Rectal smooth muscle tissue (tissue), 1 donor: ENCODE measurements around the gene AFG1L.
"Not testable (repeated sequence)": the region's sequence is repeated elsewhere in the genome, so short reads cannot be mapped to it uniquely, and the experiment has no call there.

ENCODE experiments used
- H3K27ac ChIP-seq: one replicate; pipeline ENCODE4 v1.7.0; 2013; ENCODE audit warnings: low read depth, low read length, inconsistent platforms
- H3K27me3 ChIP-seq: one replicate; pipeline ENCODE4 v1.7.0; 2013; ENCODE audit warnings: low read length; ENCODE audit not compliant: control insufficient read depth, insufficient read depth
- H3K36me3 ChIP-seq: one replicate; pipeline ENCODE4 v1.7.0; 2013; ENCODE audit warnings: low read length; ENCODE audit not compliant: control insufficient read depth, insufficient read depth
- H3K4me1 ChIP-seq: one replicate; pipeline ENCODE4 v1.7.0; 2013; ENCODE audit warnings: low read length; ENCODE audit not compliant: control insufficient read depth, insufficient read depth
- H3K4me3 ChIP-seq: one replicate; pipeline ENCODE4 v1.7.0; 2013; ENCODE audit warnings: low read length
- H3K9ac ChIP-seq: one replicate; pipeline ENCODE4 v1.7.0; 2013; ENCODE audit warnings: low read length

The AFG1L gene

DNA sequence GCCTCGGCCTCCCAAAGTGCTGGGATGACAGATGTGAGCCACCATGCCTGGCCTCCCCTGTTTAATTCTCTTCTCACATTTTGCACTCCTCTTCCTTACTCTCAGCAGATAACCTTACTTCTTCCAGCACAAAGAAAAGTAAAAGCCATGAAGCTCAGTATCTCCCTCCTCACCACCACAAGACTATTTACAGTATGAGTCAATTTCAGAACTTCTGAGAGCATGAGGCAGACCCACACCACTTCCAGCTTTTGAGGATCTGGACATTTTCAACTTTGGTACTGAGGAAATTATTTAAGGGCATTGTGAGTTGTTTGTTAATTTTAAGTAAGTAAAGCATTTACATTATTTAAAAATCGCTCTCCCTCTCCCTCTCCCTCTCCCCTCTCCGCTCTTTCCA is 26.0 kb upstream of the AFG1L start:
- H3K9ac ChIP-seq = no peak overlapping the region
- H3K27me3 ChIP-seq = no peaks in the 10 kb centered on the region
- H3K27ac ChIP-seq = no peak overlapping the region
- H3K36me3 ChIP-seq = no peaks in the 10 kb centered on the region
- no peaks in the 10 kb centered on the region for H3K4me1 ChIP-seq
- H3K4me3 ChIP-seq = no peak overlapping the region

DNA sequence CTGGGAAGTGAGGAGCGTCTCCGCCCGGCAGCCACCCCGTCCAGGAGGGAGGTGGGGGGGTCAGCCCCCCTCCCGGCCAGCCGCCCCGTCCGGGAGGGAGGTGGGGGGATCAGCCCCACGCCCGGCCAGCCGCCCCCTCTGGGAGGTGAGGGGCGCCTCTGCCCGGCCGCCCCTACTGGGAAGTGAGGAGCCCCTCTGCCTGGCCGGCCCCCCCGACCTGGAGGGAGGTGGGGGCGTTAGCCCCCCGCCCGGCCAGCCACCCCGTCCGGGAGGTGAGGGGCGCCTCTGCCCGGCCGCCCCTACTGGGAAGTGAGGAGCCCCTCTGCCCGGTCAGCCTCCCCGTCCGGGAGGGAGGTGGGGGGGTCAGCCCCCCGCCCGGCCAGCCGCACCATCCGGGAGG is 24.9 kb upstream of the AFG1L start:
- not testable (repeated sequence) for H3K4me3 ChIP-seq, H3K9ac ChIP-seq, H3K4me1 ChIP-seq, H3K36me3 ChIP-seq, H3K27me3 ChIP-seq, H3K27ac ChIP-seq

DNA sequence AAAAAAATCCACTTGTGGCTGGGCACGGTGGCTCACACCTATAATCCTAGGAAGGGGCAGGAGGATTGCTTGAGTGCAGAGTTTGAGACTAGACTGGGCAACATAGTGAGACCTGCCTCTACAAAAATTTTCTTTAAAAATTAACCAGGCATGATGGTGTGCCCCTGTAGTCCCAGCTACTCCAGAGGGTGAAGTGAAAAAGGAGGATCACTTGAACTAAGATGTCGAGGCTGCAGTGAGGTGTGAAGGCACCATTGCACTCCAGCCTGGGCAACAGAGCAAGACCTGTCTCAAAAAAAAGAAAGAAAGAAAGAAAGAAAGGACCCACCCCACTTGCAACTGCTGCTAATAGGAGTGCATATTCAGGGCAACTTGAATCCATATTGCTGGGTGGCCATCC is 20.3 kb upstream of the AFG1L start:
- Histone ChIP-seq H3K4me1 (no peaks in the 10 kb centered on the region), H3K4me3 (no peak overlapping the region), H3K27me3 (no peaks in the 10 kb centered on the region), H3K9ac (no peak overlapping the region), H3K36me3 (no peaks in the 10 kb centered on the region), H3K27ac (no peak overlapping the region)

DNA sequence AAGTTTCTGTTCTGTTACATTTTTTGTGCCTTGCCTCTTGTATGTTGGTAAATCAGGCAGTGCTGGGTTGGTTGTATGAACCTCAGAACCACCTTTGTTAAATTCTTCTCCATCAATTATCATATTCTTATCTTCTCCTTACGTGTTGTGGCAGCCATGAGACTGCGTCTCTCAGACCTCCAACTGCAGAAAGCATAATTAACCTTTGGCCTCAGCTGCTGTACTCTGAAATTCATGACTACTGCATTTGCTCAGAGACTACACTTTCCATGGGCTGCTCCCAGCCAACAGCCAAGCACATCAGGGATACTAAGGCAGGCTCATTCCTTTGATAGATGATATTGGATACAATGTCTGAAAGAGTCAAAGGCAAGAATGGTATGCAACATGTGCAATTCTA is 18.9 kb upstream of the AFG1L start:
- no peaks in the 10 kb centered on the region for H3K36me3 ChIP-seq
- H3K4me3 ChIP-seq = no peak overlapping the region
- H3K4me1 ChIP-seq = no peaks in the 10 kb centered on the region
- no peaks in the 10 kb centered on the region for H3K27me3 ChIP-seq
- no peak overlapping the region for H3K27ac ChIP-seq
- no peak overlapping the region for H3K9ac ChIP-seq

DNA sequence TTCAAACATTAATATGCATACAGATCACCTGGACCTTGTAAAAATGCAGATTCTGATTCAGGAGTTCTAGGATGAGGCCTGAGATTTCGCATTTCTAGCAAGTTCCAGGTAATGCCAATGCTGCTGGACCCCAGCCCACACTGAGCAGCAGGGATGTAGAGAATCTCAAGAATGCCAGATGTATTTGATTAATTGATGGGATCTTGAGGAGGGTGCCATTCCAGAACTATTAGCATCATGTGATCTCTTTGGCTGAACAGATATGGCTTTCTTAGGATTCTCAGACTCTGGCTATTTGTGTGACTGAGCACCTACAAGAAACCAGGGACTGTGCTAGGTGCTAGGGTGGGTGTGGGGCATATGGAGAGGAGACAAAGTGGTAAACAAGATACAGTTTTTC is 17.6 kb upstream of the AFG1L start:
- no peak overlapping the region for H3K4me3 ChIP-seq
- no peak overlapping the region for H3K9ac ChIP-seq
- H3K27me3 ChIP-seq = no peaks in the 10 kb centered on the region
- no peaks in the 10 kb centered on the region for H3K4me1 ChIP-seq
- no peak overlapping the region for H3K27ac ChIP-seq
- H3K36me3 ChIP-seq = no peaks in the 10 kb centered on the region

DNA sequence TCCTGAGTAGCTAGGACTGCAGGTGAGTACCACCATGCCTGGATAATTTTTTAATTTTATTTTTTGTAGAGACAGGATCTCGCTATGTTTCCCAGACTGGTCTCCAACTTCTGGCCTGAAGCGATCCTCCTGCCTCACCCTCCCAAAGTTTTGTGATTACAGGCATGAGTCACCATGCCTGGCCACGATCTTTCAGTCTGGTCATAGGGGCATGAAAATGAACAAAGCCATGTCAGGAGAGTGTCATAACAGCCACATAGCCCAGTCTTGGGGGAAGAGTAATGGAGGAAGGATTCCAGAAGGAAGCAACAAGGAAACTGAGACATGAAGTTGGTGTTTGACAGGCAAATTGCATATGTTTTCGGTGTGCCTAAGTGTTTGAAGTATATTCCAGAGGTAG is 17.0 kb upstream of the AFG1L start:
- no peaks in the 10 kb centered on the region for H3K4me1 ChIP-seq
- H3K36me3 ChIP-seq = no peaks in the 10 kb centered on the region
- H3K4me3 ChIP-seq = no peak overlapping the region
- no peak overlapping the region for H3K27ac ChIP-seq
- H3K9ac ChIP-seq = no peak overlapping the region
- no peaks in the 10 kb centered on the region for H3K27me3 ChIP-seq

DNA sequence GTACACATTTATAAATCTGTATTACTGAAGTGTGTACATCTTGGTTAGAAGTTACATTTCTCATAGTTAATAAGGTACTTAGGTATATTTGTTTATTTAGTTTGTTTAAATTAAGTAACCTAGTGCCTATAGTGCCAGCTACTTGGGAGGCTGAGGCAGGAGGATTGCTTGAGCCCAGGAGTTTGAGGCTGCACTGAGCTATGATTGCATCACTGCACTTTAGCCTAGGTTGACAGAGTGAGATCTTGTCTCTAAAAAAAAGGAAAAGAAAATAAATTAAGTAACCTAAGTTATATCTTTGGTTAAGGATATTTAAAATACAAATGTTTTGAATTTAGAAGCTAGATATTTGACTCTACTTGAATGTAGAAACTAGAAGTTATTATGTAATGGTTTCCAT is 9.5 kb upstream of the AFG1L start:
- H3K27ac ChIP-seq = no peak overlapping the region
- no peak overlapping the region for H3K4me3 ChIP-seq
- no peaks in the 10 kb centered on the region for H3K36me3 ChIP-seq
- no peak overlapping the region for H3K9ac ChIP-seq
- H3K27me3 ChIP-seq = no peaks in the 10 kb centered on the region
- no peaks in the 10 kb centered on the region for H3K4me1 ChIP-seq

DNA sequence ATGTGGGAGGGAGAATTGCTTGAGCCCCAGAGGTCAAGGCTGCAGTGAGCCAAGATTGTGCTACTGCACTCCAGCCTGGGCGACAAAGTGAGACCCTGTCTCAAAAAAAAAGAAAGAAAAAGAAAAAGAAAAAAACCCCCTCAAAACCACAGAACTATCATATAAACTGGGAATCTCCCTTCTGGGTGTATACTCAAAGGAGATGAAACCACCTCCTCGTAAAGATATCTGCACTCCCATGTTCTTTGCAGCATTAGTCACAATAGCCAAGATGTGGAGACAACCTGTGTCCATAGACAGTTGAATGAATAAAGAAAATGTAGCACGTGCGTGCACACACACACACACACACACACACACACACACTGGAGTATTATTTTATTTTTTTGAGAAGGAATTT is 8.5 kb upstream of the AFG1L start:
- Histone ChIP-seq H3K4me3 (no peak overlapping the region), H3K9ac (no peak overlapping the region), H3K4me1 (no peaks in the 10 kb centered on the region), H3K27me3 (no peaks in the 10 kb centered on the region), H3K36me3 (no peaks in the 10 kb centered on the region), H3K27ac (no peak overlapping the region)

DNA sequence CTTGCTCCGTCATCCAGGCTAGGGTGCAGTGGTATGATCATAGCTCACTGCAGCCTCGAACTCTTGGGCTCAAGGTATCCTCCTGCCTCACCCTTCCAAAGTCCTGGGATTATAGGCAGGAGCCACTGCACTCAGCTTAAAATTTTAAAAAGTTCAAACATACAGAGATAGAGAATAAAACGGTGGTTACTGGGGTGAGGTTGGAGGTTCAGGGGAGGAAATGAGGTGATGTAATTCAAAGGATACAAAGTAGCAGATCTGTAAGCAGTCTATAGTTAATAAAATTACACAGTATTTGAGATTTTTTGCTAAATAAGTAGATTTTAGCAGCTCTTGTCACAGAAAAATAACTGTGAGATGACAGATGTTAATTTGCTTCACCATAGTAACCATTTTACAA is 7.5 kb upstream of the AFG1L start:
- Histone ChIP-seq H3K4me3 (no peak overlapping the region), H3K9ac (no peak overlapping the region), H3K27me3 (no peaks in the 10 kb centered on the region), H3K27ac (no peak overlapping the region), H3K36me3 (no peaks in the 10 kb centered on the region), H3K4me1 (no peaks in the 10 kb centered on the region)

DNA sequence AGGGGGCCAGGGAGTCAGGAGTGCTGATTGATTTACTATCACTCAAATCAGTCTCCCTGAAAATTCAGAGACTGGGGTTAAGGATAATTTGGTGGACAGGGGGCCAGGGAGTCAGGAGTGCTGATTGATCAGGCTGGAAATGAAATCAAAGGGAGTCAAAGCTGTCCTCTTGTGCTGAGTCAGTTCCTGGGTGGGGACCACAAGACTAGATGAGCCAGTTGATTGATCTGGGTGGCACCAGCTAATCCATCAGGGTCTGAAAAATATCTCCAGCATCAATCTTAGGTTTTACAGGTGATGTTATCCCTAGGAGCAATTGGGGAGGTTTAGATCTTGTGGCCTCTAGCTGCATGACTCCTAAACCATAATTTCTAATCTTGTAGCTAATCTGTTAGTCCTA is 6.1 kb upstream of the AFG1L start:
- Histone ChIP-seq H3K27me3 (no peaks in the 10 kb centered on the region), H3K4me3 (no peak overlapping the region), H3K36me3 (no peaks in the 10 kb centered on the region), H3K9ac (no peak overlapping the region), H3K4me1 (no peaks in the 10 kb centered on the region), H3K27ac (no peak overlapping the region)

DNA sequence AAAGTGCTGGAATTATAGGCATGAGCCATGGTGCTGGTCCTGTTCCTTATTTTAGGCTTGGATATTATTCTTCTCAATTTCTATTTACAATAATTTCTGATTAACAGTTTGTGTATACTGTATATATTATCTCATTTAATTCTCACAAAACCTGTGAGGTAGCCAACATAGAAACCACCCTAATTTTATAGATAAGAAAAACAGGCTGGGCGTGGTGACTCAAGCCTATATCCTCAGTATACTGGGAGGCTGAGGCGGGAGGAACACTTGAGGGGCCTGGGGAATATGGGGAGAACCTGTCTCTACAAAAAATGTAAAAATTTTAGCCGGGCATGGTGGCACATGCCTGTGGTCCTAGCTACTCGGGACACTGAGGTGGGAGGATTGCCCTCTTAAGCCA is 3.8 kb upstream of the AFG1L start:
- no peaks in the 10 kb centered on the region for H3K4me1 ChIP-seq
- no peaks in the 10 kb centered on the region for H3K36me3 ChIP-seq
- no peak overlapping the region for H3K9ac ChIP-seq
- H3K27me3 ChIP-seq = no peaks in the 10 kb centered on the region
- no peak overlapping the region for H3K4me3 ChIP-seq
- H3K27ac ChIP-seq = no peak overlapping the region

DNA sequence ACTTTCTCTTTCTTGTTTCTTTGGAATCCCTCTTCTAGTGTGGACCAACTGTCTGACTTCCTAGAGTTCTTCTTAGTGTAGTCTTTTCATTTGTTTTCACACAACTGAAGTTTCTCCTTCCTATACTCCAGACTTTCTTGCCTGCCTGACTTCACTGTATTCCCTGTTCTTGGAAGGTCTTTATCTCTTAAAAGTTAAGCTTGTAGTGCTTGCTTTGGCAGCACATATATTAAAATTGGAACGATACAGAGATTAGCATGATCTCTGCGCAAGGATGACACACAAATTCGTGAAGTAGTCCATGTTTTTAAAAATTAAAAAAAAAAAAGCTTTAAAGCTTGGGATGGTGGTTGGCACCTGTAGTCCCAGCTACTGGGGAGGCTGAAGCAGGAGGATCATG is 2.3 kb upstream of the AFG1L start:
- not testable (repeated sequence) for H3K4me1 ChIP-seq, H3K36me3 ChIP-seq

DNA sequence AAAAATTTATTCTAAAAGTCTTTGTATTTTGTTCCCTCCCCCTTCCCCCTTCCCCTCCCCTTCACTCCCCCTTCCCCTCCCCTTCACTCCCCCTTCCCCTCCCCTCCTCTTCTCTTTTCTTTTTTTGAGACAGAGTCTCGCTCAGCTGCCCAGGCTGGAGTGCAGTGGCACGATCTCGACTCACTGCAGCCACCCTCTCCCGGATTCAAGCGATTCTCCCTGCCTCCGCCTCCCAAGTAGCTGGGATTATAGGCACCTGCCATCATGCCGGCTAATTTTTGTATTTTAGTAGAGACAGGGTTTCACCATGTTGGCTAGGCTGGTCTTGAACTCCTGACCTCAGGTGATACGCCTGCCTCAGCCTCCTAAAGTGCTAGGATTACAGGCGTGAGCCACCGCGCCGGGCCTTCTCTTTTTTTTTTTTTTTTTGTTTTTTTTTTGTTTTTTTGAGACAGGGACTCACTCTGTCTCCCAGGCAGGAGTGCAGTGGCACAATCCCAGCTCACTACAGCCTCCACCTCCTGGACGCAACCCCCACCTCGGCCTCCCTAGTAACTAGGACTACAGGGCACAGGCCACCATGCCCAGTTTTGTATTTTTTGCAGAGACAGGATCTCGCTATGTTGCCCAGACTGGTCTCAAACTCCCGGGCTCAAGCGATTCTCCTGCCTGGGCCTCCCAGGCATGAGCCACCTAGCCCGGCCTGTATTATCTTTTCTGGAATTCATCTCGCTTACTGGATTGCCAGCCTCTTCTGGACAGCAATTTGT is 1.1 kb upstream of the AFG1L start:
- peak overlapping the region; percentile 82 for H3K4me3 ChIP-seq
- H3K9ac ChIP-seq = no peak overlapping the region
- H3K27ac ChIP-seq = no peak overlapping the region
- no peaks in the 10 kb centered on the region for H3K27me3 ChIP-seq
- H3K36me3 ChIP-seq = no peaks in the 10 kb centered on the region
- no peaks in the 10 kb centered on the region for H3K4me1 ChIP-seq

More for the DNA sequence above, 2.3 kb upstream of the AFG1L start:
- not testable (repeated sequence) for H3K9ac ChIP-seq, H3K27me3 ChIP-seq, H3K27ac ChIP-seq, H3K4me3 ChIP-seq
